ENCODE measurements around the gene TGFB1I1. TPM values are rescaled to one million over a fixed set of nuclear protein-coding genes. Genes with fewer than 3 reads are reported as not detected.
"Not testable (repeated sequence)": the region's sequence is repeated elsewhere in the genome, so short reads cannot be mapped to it uniquely, and the experiment has no call there.

Gene TGFB1I1
- total RNA-seq, 1 donor from 2014 or later, result 221 TPM

- DNase-seq (ENCODE audit: low spot score), result no peak
- TF ChIP-seq CTCF (IDR thresholded peaks at IDR 0.05), result no peak
- H3K27me3 Mint-ChIP-seq (ENCODE audit: low read depth), result no peaks in the 10 kb centered on the region
- H3K27ac Mint-ChIP-seq (ENCODE audit: unreplicated experiment), result peak overlapping the region; percentile 19
- peaks cover 26% of the 10 kb centered on the region for H3K4me1 Mint-ChIP-seq (ENCODE audit: low read depth)
- H3K9me3 Mint-ChIP-seq (ENCODE audit: low read depth), result no peaks in the 10 kb centered on the region
- H3K4me3 Mint-ChIP-seq (ENCODE audit: unreplicated experiment), result no peak overlapping the region
- H3K36me3 Mint-ChIP-seq (ENCODE audit: low read depth), result peaks cover 17% of the 10 kb centered on the region
Measured at GRCh38 chr16:31480851-31481536, 9.0 kb downstream of the TGFB1I1 start.

- DNase-seq (ENCODE audit: low spot score), result no peak
- no peak within 1 kb of the TSS for H3K4me3 Mint-ChIP-seq (ENCODE audit: unreplicated experiment)
- no peaks in the 10 kb centered on the region for H3K9me3 Mint-ChIP-seq (ENCODE audit: low read depth)
- TF ChIP-seq CTCF (IDR thresholded peaks at IDR 0.05), result no peak
- H3K27ac Mint-ChIP-seq (ENCODE audit: unreplicated experiment), result peak within 1 kb of the TSS; percentile 19
- H3K36me3 Mint-ChIP-seq (ENCODE audit: low read depth), result peaks cover 4% of the 10 kb centered on the region
- H3K27me3 Mint-ChIP-seq (ENCODE audit: low read depth), result no peaks in the 10 kb centered on the region
- H3K4me1 Mint-ChIP-seq (ENCODE audit: low read depth), result peaks cover 21% of the 10 kb centered on the region
Measured at GRCh38 chr16:31483081-31483480, 11.1 kb downstream of the TGFB1I1 start, which contains the start of gene SLC5A2. SLC5A2 (plus strand) TSS chr16:31483123; CDS start chr16:31483137, 14 bp downstream.

GRCh38 chr16:31484048-31484447, 12.1 kb downstream of the TGFB1I1 start:
- not testable (repeated sequence) for H3K27me3 Mint-ChIP-seq (ENCODE audit: low read depth); H3K4me3 Mint-ChIP-seq (ENCODE audit: unreplicated experiment); DNase-seq (ENCODE audit: low spot score); H3K9me3 Mint-ChIP-seq (ENCODE audit: low read depth); H3K27ac Mint-ChIP-seq (ENCODE audit: unreplicated experiment); H3K36me3 Mint-ChIP-seq (ENCODE audit: low read depth)
- H3K4me1 Mint-ChIP-seq (ENCODE audit: low read depth), result peaks cover 20% of the 10 kb centered on the region

- no peak overlapping the region for H3K27ac Mint-ChIP-seq (ENCODE audit: unreplicated experiment)
- no peak for DNase-seq (ENCODE audit: low spot score)
- TF ChIP-seq CTCF (IDR thresholded peaks at IDR 0.05), result no peak
- no peak overlapping the region for H3K4me3 Mint-ChIP-seq (ENCODE audit: unreplicated experiment)
- peaks cover 20% of the 10 kb centered on the region for H3K4me1 Mint-ChIP-seq (ENCODE audit: low read depth)
- no peaks in the 10 kb centered on the region for H3K36me3 Mint-ChIP-seq (ENCODE audit: low read depth)
- H3K9me3 Mint-ChIP-seq (ENCODE audit: low read depth), result no peaks in the 10 kb centered on the region
- H3K27me3 Mint-ChIP-seq (ENCODE audit: low read depth), result no peaks in the 10 kb centered on the region
Measured at GRCh38 chr16:31484491-31485171, 12.7 kb downstream of the TGFB1I1 start.

- Mint-ChIP-seq H3K27me3 (ENCODE audit: low read depth) (no peaks in the 10 kb centered on the region), H3K4me1 (ENCODE audit: low read depth) (peaks cover 16% of the 10 kb centered on the region), H3K36me3 (ENCODE audit: low read depth) (no peaks in the 10 kb centered on the region), H3K4me3 (ENCODE audit: unreplicated experiment) (no peak overlapping the region), H3K9me3 (ENCODE audit: low read depth) (no peaks in the 10 kb centered on the region), H3K27ac (ENCODE audit: unreplicated experiment) (no peak overlapping the region)
- TF ChIP-seq CTCF (IDR thresholded peaks at IDR 0.05), result no peak
- DNase-seq (ENCODE audit: low spot score), result no peak
Measured at GRCh38 chr16:31485571-31485970, 13.6 kb downstream of the TGFB1I1 start.
